ENCODE results near the gene CAPZB. TPM values are rescaled to one million over a fixed set of nuclear protein-coding genes. Genes with fewer than 3 reads are reported as not detected.

The CAPZB gene
- polyA plus RNA-seq, 2 of the 4 experiments (the other 2 are of a cell fraction), result 133 to 296 TPM

DNA sequence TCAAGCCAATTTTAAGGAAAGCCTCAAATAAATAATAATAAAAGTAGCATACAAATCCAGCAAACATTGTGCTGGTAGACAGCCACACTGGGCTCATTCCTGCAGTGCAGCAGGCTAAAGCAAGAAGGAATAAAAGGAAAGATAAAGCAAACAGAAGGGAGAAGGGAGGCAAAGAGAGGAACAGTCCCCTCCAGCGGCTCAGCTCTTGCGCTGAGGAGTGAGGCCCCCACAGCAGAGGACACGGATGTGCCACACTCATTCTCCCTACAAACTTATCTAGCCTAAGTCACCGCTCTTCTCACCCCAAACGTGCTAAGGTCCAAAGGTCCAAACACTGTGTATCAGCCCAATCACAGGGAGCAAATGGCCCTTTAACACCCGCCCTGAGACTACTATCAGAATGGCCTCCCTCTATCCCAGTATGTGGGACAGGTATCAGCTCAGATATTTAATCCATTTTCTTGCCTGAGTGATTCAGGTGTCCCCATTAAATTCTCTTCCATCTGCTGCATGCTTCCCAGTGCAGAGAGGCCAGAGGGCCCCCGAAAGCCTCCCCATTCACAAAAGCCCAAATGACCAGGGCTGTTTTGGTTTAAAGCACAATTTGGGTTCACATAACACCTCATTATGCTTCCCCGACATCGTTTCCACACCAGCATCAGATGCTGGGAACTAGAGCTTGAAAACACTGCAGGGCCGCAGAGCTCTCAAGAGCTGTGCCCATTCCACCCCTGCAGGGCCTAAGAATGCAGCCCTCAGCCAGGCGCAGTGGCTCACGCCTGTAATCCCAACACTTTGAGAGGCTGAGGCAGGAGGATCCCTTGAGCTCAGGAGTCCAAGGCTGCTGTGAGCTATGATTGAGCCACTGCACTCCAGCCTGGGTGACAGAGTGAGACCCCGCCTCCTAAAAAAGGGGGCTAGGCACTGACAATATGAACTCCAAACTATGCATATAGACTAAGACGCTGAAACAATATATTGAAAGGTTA, 17.8 kb downstream of the CAPZB start:
- Histone ChIP-seq H3K27ac (peak overlapping the region in 1 of 2 experiments; percentile 77; a peak in 3 of 6 replicates), H3K4me1 (peaks cover 33% of the 10 kb centered on the region), H3K9me3 (no peaks in the 10 kb centered on the region), H3K4me2 (peak overlapping the region; percentile 70; the same call in 2 of the 3 replicates), H3K4me3 (no peak overlapping the region)
- 86% methylated on average over 12 of the region's 14 CpGs for WGBS (ENCODE audit: missing lambda C conversion rate)
- FAIRE-seq, result no peak
- ChIA-PET CTCF (no interaction called here), POLR2A (no interaction called here)
- no peak for DNase-seq (ENCODE audit: low read depth in 1 of 2, low spot score in 1 of 2)
- TF ChIP-seq POLR2A (IDR thresholded peaks at IDR 0.05; ENCODE audit: low read length) (no peak), FOSB (CRISPR knock-in tag; IDR thresholded peaks at IDR 0.05) (no peak), ZC3H11A (IDR thresholded peaks at IDR 0.05) (no peak), RNF2 (IDR thresholded peaks at IDR 0.05; ENCODE audit: borderline replicate concordance, low read depth) (no peak), KDM5A (IDR thresholded peaks at IDR 0.05) (no peak), EHMT2 (IDR thresholded peaks at IDR 0.05; ENCODE audit: low read depth) (no peak), MAZ (IDR thresholded peaks at IDR 0.05; ENCODE audit: borderline replicate concordance, low read depth, low read length) (no peak), FOXS1 (CRISPR knock-in tag; IDR thresholded peaks at IDR 0.05) (no peak), CEBPB (IDR thresholded peaks at IDR 0.05) (no peak), ZFP36 (IDR thresholded peaks at IDR 0.05; ENCODE audit: borderline replicate concordance, partially characterized antibody) (no peak), ZSCAN20 (CRISPR knock-in tag; IDR thresholded peaks at IDR 0.05) (no peak)
- TF ChIP-seq, protein P1, sequence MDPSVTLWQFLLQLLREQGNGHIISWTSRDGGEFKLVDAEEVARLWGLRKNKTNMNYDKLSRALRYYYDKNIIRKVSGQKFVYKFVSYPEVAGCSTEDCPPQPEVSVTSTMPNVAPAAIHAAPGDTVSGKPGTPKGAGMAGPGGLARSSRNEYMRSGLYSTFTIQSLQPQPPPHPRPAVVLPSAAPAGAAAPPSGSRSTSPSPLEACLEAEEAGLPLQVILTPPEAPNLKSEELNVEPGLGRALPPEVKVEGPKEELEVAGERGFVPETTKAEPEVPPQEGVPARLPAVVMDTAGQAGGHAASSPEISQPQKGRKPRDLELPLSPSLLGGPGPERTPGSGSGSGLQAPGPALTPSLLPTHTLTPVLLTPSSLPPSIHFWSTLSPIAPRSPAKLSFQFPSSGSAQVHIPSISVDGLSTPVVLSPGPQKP (IDR thresholded peaks at IDR 0.05; ENCODE audit: low read depth, low read length), result no peak
- TF ChIP-seq, protein P2, sequence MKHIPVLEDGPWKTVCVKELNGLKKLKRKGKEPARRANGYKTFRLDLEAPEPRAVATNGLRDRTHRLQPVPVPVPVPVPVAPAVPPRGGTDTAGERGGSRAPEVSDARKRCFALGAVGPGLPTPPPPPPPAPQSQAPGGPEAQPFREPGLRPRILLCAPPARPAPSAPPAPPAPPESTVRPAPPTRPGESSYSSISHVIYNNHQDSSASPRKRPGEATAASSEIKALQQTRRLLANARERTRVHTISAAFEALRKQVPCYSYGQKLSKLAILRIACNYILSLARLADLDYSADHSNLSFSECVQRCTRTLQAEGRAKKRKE (CRISPR knock-in tag; IDR thresholded peaks at IDR 0.05; ENCODE audit: low read depth), result no peak
- TF ChIP-seq, protein P3, sequence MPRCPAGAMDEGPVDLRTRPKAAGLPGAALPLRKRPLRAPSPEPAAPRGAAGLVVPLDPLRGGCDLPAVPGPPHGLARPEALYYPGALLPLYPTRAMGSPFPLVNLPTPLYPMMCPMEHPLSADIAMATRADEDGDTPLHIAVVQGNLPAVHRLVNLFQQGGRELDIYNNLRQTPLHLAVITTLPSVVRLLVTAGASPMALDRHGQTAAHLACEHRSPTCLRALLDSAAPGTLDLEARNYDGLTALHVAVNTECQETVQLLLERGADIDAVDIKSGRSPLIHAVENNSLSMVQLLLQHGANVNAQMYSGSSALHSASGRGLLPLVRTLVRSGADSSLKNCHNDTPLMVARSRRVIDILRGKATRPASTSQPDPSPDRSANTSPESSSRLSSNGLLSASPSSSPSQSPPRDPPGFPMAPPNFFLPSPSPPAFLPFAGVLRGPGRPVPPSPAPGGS (IDR thresholded peaks at IDR 0.05), result no peak
- TF ChIP-seq, protein P4, sequence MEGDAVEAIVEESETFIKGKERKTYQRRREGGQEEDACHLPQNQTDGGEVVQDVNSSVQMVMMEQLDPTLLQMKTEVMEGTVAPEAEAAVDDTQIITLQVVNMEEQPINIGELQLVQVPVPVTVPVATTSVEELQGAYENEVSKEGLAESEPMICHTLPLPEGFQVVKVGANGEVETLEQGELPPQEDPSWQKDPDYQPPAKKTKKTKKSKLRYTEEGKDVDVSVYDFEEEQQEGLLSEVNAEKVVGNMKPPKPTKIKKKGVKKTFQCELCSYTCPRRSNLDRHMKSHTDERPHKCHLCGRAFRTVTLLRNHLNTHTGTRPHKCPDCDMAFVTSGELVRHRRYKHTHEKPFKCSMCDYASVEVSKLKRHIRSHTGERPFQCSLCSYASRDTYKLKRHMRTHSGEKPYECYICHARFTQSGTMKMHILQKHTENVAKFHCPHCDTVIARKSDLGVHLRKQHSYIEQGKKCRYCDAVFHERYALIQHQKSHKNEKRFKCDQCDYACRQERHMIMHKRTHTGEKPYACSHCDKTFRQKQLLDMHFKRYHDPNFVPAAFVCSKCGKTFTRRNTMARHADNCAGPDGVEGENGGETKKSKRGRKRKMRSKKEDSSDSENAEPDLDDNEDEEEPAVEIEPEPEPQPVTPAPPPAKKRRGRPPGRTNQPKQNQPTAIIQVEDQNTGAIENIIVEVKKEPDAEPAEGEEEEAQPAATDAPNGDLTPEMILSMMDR (IDR thresholded peaks at IDR 0.05), result no peak
- ATAC-seq, result no peak

DNA sequence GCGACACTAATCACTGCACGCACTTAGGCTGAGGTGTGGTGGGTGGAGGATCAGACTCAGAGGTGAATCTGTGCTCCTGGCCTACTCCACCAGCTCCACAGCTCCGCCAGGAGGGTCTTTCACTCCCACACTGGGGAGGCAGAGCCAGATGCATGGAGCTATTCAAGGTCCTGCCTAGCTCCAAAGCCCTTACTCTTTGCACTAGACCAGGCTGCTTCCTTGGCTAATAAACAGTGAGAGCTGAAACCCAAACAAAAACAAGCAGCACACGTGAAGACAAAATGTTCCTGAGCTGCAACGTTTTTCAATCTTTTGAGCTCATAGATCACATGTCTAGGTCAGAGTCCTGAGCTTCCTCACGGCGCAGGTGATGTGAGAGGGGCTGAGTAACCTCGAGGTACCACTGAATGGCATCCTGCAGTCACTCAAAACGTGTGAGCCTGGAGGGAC, 19.2 kb downstream of the CAPZB start:
- ATAC-seq (no peak), FAIRE-seq (no peak), DNase-seq (ENCODE audit: low read depth in 1 of 2, low spot score in 1 of 2) (no peak)
- ChIA-PET CTCF (interaction anchor here (1.1 to 1.7 kb wide), 4 partner anchors 10 to 183 kb away, joined by 3 to 5 read pairs (median 4); no protein-coding TSS in a partner anchor), POLR2A (no interaction called here)
- Histone ChIP-seq H3K4me2 (no peak overlapping the region), H3K27ac (no peak overlapping the region), H3K9me3 (no peaks in the 10 kb centered on the region), H3K4me3 (no peak overlapping the region), H3K4me1 (peaks cover 33% of the 10 kb centered on the region)
- TF ChIP-seq, protein P5, sequence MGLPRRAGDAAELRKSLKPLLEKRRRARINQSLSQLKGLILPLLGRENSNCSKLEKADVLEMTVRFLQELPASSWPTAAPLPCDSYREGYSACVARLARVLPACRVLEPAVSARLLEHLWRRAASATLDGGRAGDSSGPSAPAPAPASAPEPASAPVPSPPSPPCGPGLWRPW (IDR thresholded peaks at IDR 0.05), result no peak
- no peak for TF ChIP-seq HEYL (CRISPR knock-in tag; IDR thresholded peaks at IDR 0.05)
- TF ChIP-seq, protein P1 (IDR thresholded peaks at IDR 0.05; ENCODE audit: low read depth, low read length), result no peak
- 69% methylated on average over 9 of the region's 9 CpGs for WGBS (ENCODE audit: missing lambda C conversion rate)

All from A549 (cell line).